ENCODE measurements around the gene TBC1D10A.

The TBC1D10A gene

DNA sequence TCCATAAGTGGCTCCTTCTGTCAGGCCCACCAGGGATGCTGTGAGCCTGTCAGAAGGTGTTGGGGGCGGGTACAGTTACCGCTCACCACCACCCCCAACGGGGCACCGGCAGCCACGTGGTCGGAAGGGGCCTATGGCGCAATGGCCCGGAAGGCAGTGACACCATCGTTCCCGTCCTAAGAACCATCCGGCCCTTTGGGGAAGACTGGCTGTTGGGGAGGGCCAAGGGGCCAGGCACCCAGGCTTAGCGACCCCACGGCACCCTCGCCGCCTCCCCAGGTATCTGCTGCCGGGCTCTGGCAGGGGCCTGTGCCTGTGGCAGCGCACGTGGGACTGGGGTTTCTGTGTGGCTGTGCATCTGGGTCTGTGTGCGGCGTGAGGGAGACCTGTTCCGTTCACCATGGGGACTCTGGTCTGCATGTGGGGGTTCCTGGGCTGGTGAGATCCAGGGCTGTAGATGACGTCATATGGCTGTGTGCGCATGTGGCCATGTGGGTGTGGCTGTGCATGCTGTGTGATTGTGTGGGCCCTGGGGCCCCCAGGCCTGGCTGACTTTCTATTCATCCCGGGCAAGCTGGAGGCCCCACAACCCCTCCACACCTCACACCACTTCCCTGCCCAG is 60.8 kb downstream of the TBC1D10A start:
- DNase-seq (ENCODE audit: low read depth): no peak

GRCh38 chr22:30265131-30265720 is 61.5 kb downstream of the TBC1D10A start:
- no peak for DNase-seq (ENCODE audit: low read depth)

DNA sequence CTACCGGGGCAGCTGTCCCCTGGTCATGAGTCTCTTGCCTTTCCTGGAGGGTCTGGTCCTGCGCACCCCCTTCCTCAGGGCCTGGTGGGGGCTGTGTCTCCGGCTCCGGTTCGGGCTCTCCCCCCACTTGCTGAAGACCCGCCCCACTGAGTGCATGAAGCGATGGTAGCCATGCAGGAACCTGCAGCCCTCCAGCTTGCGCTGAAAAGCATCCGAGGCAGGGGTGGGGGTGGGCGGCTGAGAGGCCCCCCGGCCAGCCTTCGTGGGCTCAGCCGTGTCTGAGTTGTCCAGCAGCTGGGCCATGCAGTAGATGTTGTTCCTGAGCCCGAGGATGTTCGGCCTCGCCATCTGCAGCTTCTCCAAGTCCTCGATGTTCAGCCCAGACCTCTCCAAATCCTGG is 62.9 kb downstream of the TBC1D10A start:
- DNase-seq (ENCODE audit: low read depth): no peak

- no peak for DNase-seq (ENCODE audit: low read depth)
Measured at GRCh38 chr22:30262917-30263741, 63.6 kb downstream of the TBC1D10A start.

- DNase-seq (ENCODE audit: low read depth): no peak
Measured at GRCh38 chr22:30262112-30262511, 64.6 kb downstream of the TBC1D10A start.

DNA sequence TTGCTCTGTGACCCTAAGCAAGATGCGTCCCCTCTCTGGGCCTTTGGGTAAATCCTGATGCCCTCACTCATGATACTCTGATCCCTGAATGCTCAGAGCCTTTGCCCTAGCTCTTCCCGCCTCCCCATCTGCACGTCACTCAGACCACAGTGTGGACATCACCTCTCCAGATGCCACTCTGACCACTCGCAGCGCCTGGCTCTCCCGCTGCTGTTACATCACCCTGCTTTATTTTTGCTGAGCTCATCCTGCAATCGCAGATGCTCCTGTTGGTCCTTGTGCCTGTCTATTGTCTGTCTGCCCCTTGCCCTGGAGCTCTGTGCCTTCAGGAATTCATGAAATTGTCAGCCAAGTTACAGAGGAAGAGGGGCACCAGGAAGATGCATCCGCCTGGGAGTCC is 65.6 kb downstream of the TBC1D10A start:
- DNase-seq (ENCODE audit: low read depth): no peak

GRCh38 chr22:30260682-30261081 is 66.1 kb downstream of the TBC1D10A start:
- DNase-seq (ENCODE audit: low read depth): no peak

DNA sequence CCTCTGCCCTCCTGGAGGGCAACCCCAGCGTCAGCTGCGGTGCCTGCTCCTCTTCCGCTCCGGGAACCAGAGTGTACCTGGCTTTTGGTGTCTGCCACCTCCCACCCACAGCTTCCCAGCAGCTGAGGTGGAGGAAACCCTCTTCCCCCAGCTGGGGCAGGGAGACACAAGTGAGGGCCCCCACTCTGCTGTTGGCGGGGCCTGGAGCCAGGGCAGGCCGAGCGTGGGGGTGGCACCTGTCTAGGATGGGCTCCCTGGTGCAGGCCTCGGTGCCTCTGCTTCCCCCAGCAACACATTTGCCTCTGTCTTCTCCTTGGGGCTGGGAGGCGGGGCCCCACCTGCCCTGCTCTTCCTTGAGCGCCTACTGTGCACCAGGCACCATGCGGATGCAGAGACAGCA is 66.5 kb downstream of the TBC1D10A start:
- no peak for DNase-seq (ENCODE audit: low read depth)

DNA sequence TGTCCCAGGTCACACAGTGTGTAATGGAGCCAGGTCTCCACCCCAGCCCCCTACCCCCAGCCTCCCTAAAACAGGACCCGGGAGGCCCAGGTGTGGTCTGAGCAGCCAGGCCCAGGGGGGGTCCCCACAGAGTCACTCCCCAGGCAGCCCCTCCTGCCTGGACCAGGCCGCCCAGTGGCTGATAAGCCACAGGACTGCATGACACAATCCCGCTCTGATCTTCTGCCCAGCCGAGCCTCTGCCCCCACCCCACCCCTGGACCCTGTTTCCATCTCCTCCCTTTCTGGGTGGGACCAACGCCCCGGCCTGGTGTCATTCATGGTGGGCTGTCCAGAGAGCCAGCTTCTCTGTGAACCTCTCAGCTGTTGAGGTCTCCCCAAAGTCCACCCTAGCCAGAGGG is 72.4 kb downstream of the TBC1D10A start:
- no peak for DNase-seq (ENCODE audit: low read depth)

GRCh38 chr22:30253205-30253852 is 73.4 kb downstream of the TBC1D10A start:
- no peak for DNase-seq (ENCODE audit: low read depth)

GRCh38 chr22:30252411-30253204 is 74.1 kb downstream of the TBC1D10A start:
- DNase-seq (ENCODE audit: low read depth): no peak

DNA sequence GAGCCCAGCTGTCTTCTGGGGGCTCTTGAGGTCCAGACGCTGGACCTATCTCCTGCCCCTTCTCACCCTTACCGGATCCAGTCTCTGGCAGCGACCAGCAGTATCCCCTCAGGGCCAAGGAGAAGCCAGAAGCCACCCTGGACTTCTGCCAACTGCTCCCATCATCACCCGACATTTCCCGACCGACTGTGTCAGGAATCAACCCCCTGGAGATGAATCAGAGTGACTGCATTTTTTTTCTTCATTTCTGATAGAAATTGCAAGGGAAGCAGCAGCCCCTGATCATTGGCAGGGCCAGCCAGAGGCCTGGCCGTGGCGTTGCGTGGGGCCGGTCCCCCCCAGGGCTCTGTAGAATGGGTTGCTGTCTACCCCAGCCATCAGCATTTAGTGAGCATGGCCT is 75.0 kb downstream of the TBC1D10A start:
- no peak for DNase-seq (ENCODE audit: low read depth)

DNA sequence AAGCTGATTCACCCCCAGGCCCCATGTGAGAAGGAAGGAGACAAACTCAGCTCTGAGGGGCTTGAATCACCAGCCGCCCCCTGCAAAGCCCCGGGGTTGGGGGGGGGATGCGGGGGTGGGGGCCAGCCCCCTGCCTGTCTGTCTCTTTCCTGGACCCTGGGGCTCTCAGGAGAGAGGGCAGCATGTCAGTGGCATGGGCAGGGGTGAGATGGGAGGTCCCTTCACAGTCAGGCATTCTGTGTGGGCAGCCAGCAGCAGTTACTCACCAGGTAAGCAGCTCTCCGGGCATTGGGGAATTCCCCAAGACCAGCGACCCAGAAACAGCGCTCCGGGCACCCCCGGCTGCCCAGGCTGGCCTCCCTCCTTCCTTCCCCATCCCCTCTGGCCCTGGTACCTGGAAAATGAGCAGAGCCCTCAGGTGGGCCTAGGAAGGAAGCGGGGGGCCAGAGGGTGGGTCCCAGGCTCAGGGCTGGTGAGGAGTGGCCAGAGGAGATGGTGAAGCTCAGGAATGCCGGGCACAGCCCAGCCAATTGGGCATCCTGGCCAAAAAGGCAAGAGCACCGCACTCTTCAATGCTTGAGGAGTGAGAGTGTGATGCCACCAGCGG is 76.0 kb downstream of the TBC1D10A start:
- DNase-seq (ENCODE audit: low read depth): no peak

DNA sequence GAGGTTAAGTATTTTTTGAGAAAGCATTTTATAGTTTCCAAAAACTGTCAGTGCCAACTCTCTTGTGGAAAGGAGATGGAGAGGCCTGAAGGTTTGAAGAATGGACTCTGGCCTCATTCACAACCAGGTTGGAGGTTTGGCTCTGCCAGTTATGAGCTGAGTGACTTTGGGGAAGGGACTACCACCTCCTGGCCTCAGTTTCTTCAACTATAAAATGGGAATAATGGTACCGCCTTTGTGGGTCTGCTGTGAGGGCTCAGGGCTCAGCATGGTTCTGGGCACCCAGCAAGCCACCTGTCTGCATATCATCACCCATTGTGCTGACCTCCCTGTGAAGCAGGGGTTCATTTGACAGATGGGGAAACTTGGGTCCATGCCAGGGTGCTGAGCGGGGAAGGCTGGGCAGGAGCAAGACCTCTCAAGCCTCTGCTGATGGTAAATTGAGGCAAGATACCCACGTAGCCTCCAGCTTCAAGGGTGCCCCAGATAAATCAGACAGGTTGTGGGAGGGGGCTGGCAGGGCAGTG is 76.6 kb downstream of the TBC1D10A start:
- DNase-seq (ENCODE audit: low read depth): no peak

DNA sequence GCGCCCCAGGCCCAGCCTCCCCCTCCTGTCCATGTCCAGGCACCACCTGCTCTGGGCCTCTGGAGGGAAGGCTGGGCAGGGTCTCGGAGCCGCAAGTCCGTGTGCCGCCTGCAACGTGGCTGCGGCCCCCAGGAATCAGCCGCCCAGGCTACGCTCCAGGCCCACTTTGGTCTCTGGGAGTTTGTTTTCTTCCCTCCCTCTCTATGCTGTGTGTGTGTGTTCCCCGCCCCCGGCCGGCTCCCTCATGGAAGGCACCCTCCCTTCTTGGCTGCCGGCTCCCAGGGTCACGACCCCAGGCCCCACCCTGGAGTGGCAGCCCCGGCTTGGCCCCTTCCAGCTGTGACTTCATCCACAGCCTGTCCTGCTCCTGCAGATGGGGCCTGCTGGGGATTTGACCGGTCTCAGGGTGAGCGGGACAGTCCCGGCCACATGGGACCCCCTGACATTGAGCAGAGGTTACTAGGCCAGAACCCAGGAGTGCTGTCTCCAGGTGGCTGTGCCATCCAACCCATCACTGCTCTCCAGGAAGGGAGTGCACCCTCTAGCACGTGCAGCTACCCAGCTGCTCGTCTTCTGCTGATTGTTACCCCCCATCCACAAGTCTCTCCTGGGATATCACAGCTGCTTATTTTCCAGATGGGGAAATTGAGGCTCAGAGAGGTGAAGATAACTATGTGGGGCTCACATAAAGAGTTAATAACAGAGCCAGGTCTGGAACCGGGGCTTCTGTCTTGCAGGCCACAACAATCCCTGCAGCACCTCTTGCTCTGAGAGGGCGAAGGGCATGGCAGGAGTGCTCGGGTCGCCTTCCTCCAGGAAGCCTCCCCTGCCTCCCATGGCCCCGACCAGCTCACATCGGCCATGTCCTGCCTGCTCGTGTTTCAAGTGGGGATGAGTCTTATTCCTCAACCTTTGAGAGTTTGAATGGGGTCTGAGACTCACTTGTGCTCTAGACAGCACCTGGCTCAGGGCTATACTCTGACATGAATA is 77.4 kb downstream of the TBC1D10A start:
- no peak for DNase-seq (ENCODE audit: low read depth)

DNA sequence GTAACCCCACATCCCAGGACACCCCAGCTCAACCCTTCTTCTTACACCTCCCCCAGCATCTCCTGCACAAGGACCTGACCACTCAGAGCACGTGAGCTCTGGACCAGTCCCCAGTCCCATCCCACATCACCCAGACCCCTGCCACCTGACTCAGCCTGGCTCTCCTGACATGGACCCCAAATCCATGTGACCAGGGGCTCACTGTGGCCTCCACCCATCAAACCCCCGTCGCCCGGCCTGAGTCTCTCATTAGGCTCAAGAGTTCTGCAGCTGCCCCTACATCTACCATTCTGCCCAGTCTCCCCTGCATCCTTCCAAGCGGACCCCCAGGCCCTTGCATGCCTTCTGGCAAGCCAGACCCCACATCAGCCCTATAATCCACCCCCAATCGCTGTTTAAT is 78.3 kb downstream of the TBC1D10A start:
- DNase-seq (ENCODE audit: low read depth): no peak

- no peak for DNase-seq (ENCODE audit: low read depth)
Measured at GRCh38 chr22:30247974-30248373, 78.8 kb downstream of the TBC1D10A start.

DNA sequence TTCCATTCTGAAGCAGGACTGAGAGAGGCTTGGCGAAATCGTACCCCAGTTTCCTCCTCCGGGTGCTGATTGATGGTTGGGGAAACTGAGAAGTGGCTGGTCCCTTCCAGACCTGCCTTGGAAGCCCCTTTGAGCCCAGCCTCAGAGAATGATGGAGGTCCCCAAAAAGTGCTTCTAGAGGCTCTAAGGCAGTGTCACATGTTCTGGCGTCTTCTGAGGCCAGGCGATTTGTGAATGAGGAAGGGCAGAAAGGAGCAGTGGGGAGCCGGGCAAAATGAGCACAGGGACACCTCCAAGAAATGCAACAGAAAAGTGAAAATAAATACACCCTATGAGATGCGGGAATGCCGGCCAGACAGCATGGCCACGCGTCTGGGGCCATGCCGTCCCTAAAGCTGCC is 79.2 kb downstream of the TBC1D10A start:
- DNase-seq (ENCODE audit: low read depth): no peak

DNA sequence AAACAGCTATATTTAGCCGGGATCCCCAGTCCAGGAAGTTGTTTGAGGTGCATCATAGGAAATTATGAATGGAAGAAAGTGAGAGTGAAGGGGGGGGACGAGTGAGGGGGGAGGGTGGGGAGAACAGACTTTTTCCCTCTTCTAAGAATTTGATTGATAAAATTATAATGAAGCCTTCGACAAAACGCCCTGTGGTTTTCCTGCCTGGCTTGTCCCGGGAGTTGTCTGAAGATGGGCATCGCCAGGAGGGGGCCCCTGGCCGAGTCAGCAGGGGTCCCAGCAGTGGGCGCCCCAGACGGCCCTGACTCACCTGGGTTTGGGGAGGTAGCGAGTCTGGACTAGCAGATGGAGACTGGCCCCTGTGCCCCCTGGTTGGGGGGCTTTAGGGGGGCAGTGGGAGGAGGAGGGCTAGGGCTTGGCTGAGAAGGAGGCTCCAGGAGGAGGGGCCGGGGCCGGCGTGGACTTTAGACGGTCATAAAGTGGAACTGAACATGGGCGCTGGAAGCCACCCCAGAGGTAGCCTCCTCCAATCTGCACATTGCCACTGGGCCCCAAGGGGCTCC is 79.8 kb downstream of the TBC1D10A start:
- DNase-seq (ENCODE audit: low read depth): no peak

Data from GM04503 (cell line).